IMR-90 (cell line): ENCODE results near the gene SARDH. TPM values are rescaled to one million over a fixed set of nuclear protein-coding genes. Genes with fewer than 3 reads are reported as not detected.

ENCODE experiments used
- ATAC-seq: fragments of 200-7000 bp; cut with Tn5 transposase; 2 replicates; pipeline ENCODE4 v1.9.1; 2020; ENCODE audit warnings: low read depth, mild to moderate bottlenecking, moderate library complexity
- BruUV-seq: library from RNA; stranded (reverse); fragments of 400-500 nt; replicated peaks from 2 replicates; lab custom pipeline; 2021; lab: Mats Ljungman, UMichigan
- CTCF ChIA-PET: fragments of 300-600 bp; formaldehyde crosslinking; extraction: SDS; loops from one replicate; lab custom pipeline; 2021; ENCODE audit warnings: antibody characterized with exemption; lab: Yijun Ruan, JAX
- POLR2A ChIA-PET: fragments of 300-600 bp; sonication (Branson Sonifier 250); formaldehyde crosslinking; loops from one replicate; lab custom pipeline; 2022; ENCODE audit warnings: antibody characterized with exemption; ENCODE audit not compliant: unreplicated experiment; lab: Charles Lee
- DNase-seq: peaks from one replicate; pipeline ENCODE4 v3.0.0; 2013
- H2AFZ ChIP-seq: replicated peaks from 2 replicates; pipeline ENCODE3; 2013; ENCODE audit warnings: low read length, mild to moderate bottlenecking; ENCODE audit not compliant: poor library complexity
- H2AK5ac ChIP-seq: 2 replicates; pipeline ENCODE4 v1.6.1; 2013; ENCODE audit warnings: low read depth, low read length, inconsistent platforms
- H2AK9ac ChIP-seq: replicated peaks from 2 replicates; pipeline ENCODE3; 2013; ENCODE audit warnings: mild to moderate bottlenecking, low read depth, low read length, moderate library complexity; ENCODE audit not compliant: poor library complexity
- H2BK120ac ChIP-seq: 2 replicates; pipeline ENCODE4 v1.6.1; 2013; ENCODE audit warnings: low read depth, low read length, inconsistent platforms
- H2BK15ac ChIP-seq: 3 replicates; pipeline ENCODE4 v1.6.1; 2013; ENCODE audit warnings: low read depth, low read length, inconsistent platforms
- H2BK20ac ChIP-seq: 2 replicates; pipeline ENCODE4 v1.6.1; 2013; ENCODE audit warnings: low read depth, mild to moderate bottlenecking, inconsistent platforms, low read length, moderate library complexity
- H2BK5ac ChIP-seq: 2 replicates; pipeline ENCODE4 v1.6.1; 2013; ENCODE audit warnings: mild to moderate bottlenecking, low read depth, low read length, inconsistent platforms; ENCODE audit not compliant: poor library complexity, severe bottlenecking
- H3K14ac ChIP-seq: replicated peaks from 2 replicates; pipeline ENCODE4 v1.6.1; 2013; ENCODE audit warnings: low read depth, low read length, inconsistent platforms
- H3K18ac ChIP-seq: 2 replicates; pipeline ENCODE4 v1.6.1; 2013; ENCODE audit warnings: low read depth, low read length, control low read depth
- H3K23ac ChIP-seq: 2 replicates; pipeline ENCODE4 v1.6.1; 2013; ENCODE audit warnings: low read depth, low read length, inconsistent platforms
- H3K27ac ChIP-seq: 2 replicates; pipeline ENCODE4 v1.5.1; 2013; ENCODE audit warnings: mild to moderate bottlenecking, control low read depth, low read length; ENCODE audit not compliant: insufficient read depth
- H3K27me3 ChIP-seq: 2 replicates; pipeline ENCODE4 v1.6.1; 2013; ENCODE audit warnings: low read length; ENCODE audit not compliant: control insufficient read depth, insufficient read depth
- H3K36me3 ChIP-seq: 2 replicates; pipeline ENCODE4 v1.6.1; 2013; ENCODE audit warnings: low read length, mixed read lengths; ENCODE audit not compliant: control insufficient read depth, insufficient read depth
- H3K4ac ChIP-seq: 2 replicates; pipeline ENCODE4 v1.6.1; 2013; ENCODE audit warnings: low read depth, low read length, inconsistent platforms
- H3K4me1 ChIP-seq: 2 replicates; pipeline ENCODE4 v1.6.1; 2013; ENCODE audit warnings: low read length, mixed read lengths; ENCODE audit not compliant: control insufficient read depth, insufficient read depth
- H3K4me2 ChIP-seq: 2 replicates; pipeline ENCODE4 v1.6.1; 2013; ENCODE audit warnings: low read depth, mild to moderate bottlenecking, control low read depth, low read length, moderate library complexity
- H3K4me3 ChIP-seq: 2 replicates; pipeline ENCODE4 v1.5.1; 2013; ENCODE audit warnings: low read depth, mild to moderate bottlenecking, control low read depth, low read length, moderate library complexity; ENCODE audit not compliant: insufficient read depth
- H3K56ac ChIP-seq: 2 replicates; pipeline ENCODE4 v1.6.1; 2013; ENCODE audit warnings: low read length, inconsistent platforms; ENCODE audit not compliant: insufficient read depth; ENCODE audit errors: extremely low read depth
- H3K79me1 ChIP-seq, 2 experiments: 2 replicates each; pipeline ENCODE4 v1.6.1; 2013; ENCODE audit warnings: low read length in 2 of 2, inconsistent platforms in 1 of 2, low read depth in 1 of 2
- H3K9ac ChIP-seq: 2 replicates; pipeline ENCODE4 v1.6.1; 2013; ENCODE audit warnings: low read depth, low read length, control low read depth
- H3K9me1 ChIP-seq: 2 replicates; pipeline ENCODE4 v1.6.1; 2013; ENCODE audit warnings: low read length, inconsistent platforms; ENCODE audit not compliant: insufficient read depth
- H3K9me3 ChIP-seq: 2 replicates; pipeline ENCODE4 v1.6.1; 2013; ENCODE audit warnings: low read length; ENCODE audit not compliant: control insufficient read depth, insufficient read depth
- H4K20me1 ChIP-seq: 2 replicates; pipeline ENCODE4 v1.6.1; 2013; ENCODE audit warnings: low read length, inconsistent platforms; ENCODE audit not compliant: insufficient read depth
- H4K5ac ChIP-seq: 2 replicates; pipeline ENCODE4 v1.6.1; 2013; ENCODE audit warnings: mild to moderate bottlenecking, low read depth, low read length, control low read depth
- H4K8ac ChIP-seq, 2 experiments: 2 replicates each; pipeline ENCODE4 v1.6.1; 2013; ENCODE audit warnings: low read depth in 2 of 2, low read length in 2 of 2, control low read depth in 1 of 2, inconsistent platforms in 1 of 2
- H4K91ac ChIP-seq: 2 replicates; pipeline ENCODE4 v1.6.1; 2013; ENCODE audit warnings: low read depth, low read length, inconsistent platforms; ENCODE audit not compliant: insufficient read depth
- BHLHE40 ChIP-seq: fragments of 150-350 bp; IDR thresholded peaks from 2 replicates; pipeline ENCODE4 v1.6.1; 2016; ENCODE audit warnings: mild to moderate bottlenecking, low read depth, low read length
- CEBPB ChIP-seq: IDR thresholded peaks from 2 replicates; pipeline ENCODE4 v1.6.1; 2012; ENCODE audit warnings: low read depth, low read length, improper control_type of control experiment
- CHD1 ChIP-seq: IDR thresholded peaks from 2 replicates; pipeline ENCODE4 v1.6.1; 2012; ENCODE audit warnings: low read depth, low read length, improper control_type of control experiment
- FOS ChIP-seq: fragments of 150-350 bp; IDR thresholded peaks from 2 replicates; pipeline ENCODE4 v1.6.1; 2016; ENCODE audit warnings: low read depth, low read length
- MAFK ChIP-seq: IDR thresholded peaks from 2 replicates; pipeline ENCODE4 v1.6.1; 2012; ENCODE audit warnings: low read depth, low read length, improper control_type of control experiment
- MAZ ChIP-seq: IDR thresholded peaks from 2 replicates; pipeline ENCODE4 v1.6.1; 2012; ENCODE audit warnings: low read depth, mild to moderate bottlenecking, low read length, improper control_type of control experiment, moderate library complexity, borderline replicate concordance
- MXI1 ChIP-seq: IDR thresholded peaks from 2 replicates; pipeline ENCODE4 v1.6.1; 2012; ENCODE audit warnings: low read depth, mild to moderate bottlenecking, low read length, moderate library complexity, borderline replicate concordance
- NFE2L2 ChIP-seq: fragments of 150-350 bp; IDR thresholded peaks from 2 replicates; pipeline ENCODE4 v1.6.1; 2016; ENCODE audit warnings: low read depth, mild to moderate bottlenecking, low read length
- POLR2A ChIP-seq: IDR thresholded peaks from 2 replicates; pipeline ENCODE4 v1.6.1; 2012; ENCODE audit warnings: mild to moderate bottlenecking, low read depth, low read length
- RAD21 ChIP-seq: IDR thresholded peaks from 2 replicates; pipeline ENCODE4 v1.6.1; 2012; ENCODE audit warnings: low read length, improper control_type of control experiment
- RFX5 ChIP-seq: IDR thresholded peaks from 2 replicates; pipeline ENCODE4 v1.8.0; 2012; ENCODE audit warnings: low read depth, mild to moderate bottlenecking, low read length, moderate library complexity
- SMC3 ChIP-seq: fragments of 150-350 bp; IDR thresholded peaks from 2 replicates; pipeline ENCODE4 v1.6.1; 2016; ENCODE audit warnings: low read depth, mild to moderate bottlenecking, antibody characterized with exemption, low read length, moderate library complexity
- WGBS, 2 experiments: methylation state at CpG; one replicate each; pipeline versions ENCODE4 v1.1.5 to v1.1.7; 2013; ENCODE audit warnings: missing lambda C conversion rate in 2 of 2; ENCODE audit not compliant: insufficient read length in 1 of 2; ENCODE audit errors: extremely low coverage in 2 of 2; 5-methylcytosine and 5-hydroxymethylcytosine counted together
- dilution Hi-C: fragments of 300-500 bp; cut with HindIII; formaldehyde crosslinking; loops from one replicate; pipeline ENCODE4 v1.14.3; 2018; ENCODE audit warnings: low sequenced_read_pairs; ENCODE audit not compliant: unreplicated experiment
- in situ Hi-C: fragments of 300-500 bp; cut with MboI; formaldehyde crosslinking; loops from 3 replicates; pipeline ENCODE4 v1.14.3; 2019; ENCODE audit warnings: low sequenced_read_pairs, inconsistent platforms, mixed read lengths
- intact Hi-C: fragments of 100-400 bp; cut with micrococcal nuclease; formaldehyde crosslinking; loops from 2 replicates; pipeline ENCODE4 v1.10.0; 2022
- polyA plus RNA-seq, 3 experiments: library from polyadenylated mRNA; depleted of rRNA; stranded (reverse); fragments of >200 nt; gene quantifications; 2 replicates each; pipeline ENCODE4 v1.2.3, GENCODE V29; 2012; ENCODE audit warnings: low replicate concordance in 1 of 3
- total RNA-seq: library from RNA; depleted of rRNA; stranded (reverse); fragments of >200 nt; gene quantifications from 2 replicates; pipeline ENCODE4 v1.2.3, GENCODE V29; 2012
- TF ChIP-seq, protein P1 (sequence below): conservative IDR thresholded peaks from 2 replicates; pipeline ENCODE4 v1.5.1; 2012; ENCODE audit warnings: mild to moderate bottlenecking, low read depth, low read length, improper control_type of control experiment
- TF ChIP-seq, protein P2 (sequence below): fragments of 150-350 bp; IDR thresholded peaks from 2 replicates; pipeline ENCODE4 v1.6.1; 2017; ENCODE audit warnings: mild to moderate bottlenecking, antibody characterized with exemption, low read length, low read depth
- TF ChIP-seq, protein P3 (sequence below): fragments of 150-350 bp; IDR thresholded peaks from 2 replicates; pipeline ENCODE4 v1.6.1; 2016; ENCODE audit warnings: low read depth, mild to moderate bottlenecking, low read length, moderate library complexity, borderline replicate concordance

The SARDH gene
- total and polyA plus RNA-seq, 2 of the 4 experiments (the other 2 are of a cell fraction): 5.0 to 7.5 TPM

DNA sequence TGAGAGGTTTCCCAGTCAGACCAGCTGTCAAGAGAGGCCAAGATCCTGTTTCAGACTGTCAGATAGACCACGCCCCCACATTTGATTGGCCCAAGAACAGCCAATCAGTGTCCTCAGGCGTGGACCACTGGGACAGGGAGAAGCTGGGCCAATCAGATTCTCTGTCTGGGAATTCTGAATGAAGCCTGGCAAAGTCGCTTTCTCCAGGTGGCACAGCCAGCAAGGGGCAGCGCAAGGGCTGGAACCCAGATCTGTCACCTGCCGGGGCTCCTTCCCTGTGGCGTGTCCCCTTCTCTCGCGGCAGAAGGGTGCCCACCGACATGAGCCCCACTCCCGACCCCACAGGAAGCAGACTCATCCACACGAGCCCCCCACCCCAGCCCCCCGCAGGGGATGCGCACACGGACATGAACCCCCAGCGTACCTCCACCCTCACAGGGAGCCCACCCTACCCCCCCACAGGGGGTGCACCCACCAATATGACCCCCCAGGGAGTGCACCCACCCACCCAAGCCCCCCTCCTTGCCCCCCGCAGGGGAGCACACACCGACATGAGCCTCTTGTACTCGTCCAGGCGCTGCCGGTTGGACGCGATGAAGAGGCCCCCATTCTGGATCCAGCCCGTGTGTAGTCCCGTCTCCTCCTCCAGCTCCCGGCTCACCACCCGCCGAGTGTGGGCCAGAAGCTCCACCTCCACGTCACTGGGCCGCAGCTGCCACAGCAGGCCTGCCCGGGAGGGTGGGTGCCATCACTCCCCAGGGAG lies 6.1 kb downstream of the SARDH start:
- H3K14ac ChIP-seq: no peak overlapping the region
- H2AK9ac ChIP-seq: no peak overlapping the region
- H2BK20ac ChIP-seq: no peak overlapping the region
- H4K5ac ChIP-seq: no peak overlapping the region
- dilution Hi-C loops (no loop called here), in situ Hi-C loops (loop anchor here (10.0 kb wide), 1 partner anchor 197 kb away; the partner anchor contains the start of gene ADAMTSL2), intact Hi-C loops (no loop called here)
- H3K36me3 ChIP-seq: no peaks in the 10 kb centered on the region
- ATAC-seq (peak; percentile 84; the same call in 1 of the 2 replicates), DNase-seq (peak; percentile 47)
- no peak overlapping the region for H3K18ac ChIP-seq
- peaks cover 1% of the 10 kb centered on the region; the same call in 1 of the 2 replicates for H3K27me3 ChIP-seq
- no peak overlapping the region for H2BK5ac ChIP-seq
- H3K4me1 ChIP-seq: no peaks in the 10 kb centered on the region; the same call in 1 of the 2 replicates
- no peaks in the 10 kb centered on the region for H4K20me1 ChIP-seq
- peak overlapping the region; percentile 51 for H2AFZ ChIP-seq
- POLR2A ChIA-PET: no interaction called here
- H3K9me1 ChIP-seq: no peaks in the 10 kb centered on the region
- H3K79me1 ChIP-seq: no peaks in the 10 kb centered on the region
- no peak overlapping the region for H4K8ac ChIP-seq
- no TSS peak for BruUV-seq
- H3K4me3 ChIP-seq: no peak overlapping the region
- H3K4ac ChIP-seq: no peak overlapping the region
- CTCF ChIA-PET: interaction anchor here (1.3 kb wide), 1 partner anchor 11 kb away, joined by 3 read pairs; no protein-coding TSS in a partner anchor
- 77% methylated on average over 12 of the region's 30 CpGs; no CpG with 5 or more reads in 1 of the 2 experiments for WGBS, 2 experiments
- H3K9ac ChIP-seq: no peak overlapping the region
- H2BK15ac ChIP-seq: no peak overlapping the region
- H3K56ac ChIP-seq: no peak overlapping the region
- no peak overlapping the region for H2AK5ac ChIP-seq
- H2BK120ac ChIP-seq: no peak overlapping the region
- no peak overlapping the region for H3K27ac ChIP-seq
- no peak overlapping the region for H4K91ac ChIP-seq
- no peaks in the 10 kb centered on the region for H3K9me3 ChIP-seq
- H3K4me2 ChIP-seq: no peak overlapping the region
- no peak overlapping the region for H3K23ac ChIP-seq
- TF ChIP-seq MXI1 (no peak), RAD21 (no peak), SMC3 (no peak), NFE2L2 (no peak), MAFK (no peak), CEBPB (no peak), POLR2A (no peak), RFX5 (no peak), CHD1 (no peak), MAZ (no peak), FOS (no peak), BHLHE40 (no peak)
- TF ChIP-seq, protein P1, sequence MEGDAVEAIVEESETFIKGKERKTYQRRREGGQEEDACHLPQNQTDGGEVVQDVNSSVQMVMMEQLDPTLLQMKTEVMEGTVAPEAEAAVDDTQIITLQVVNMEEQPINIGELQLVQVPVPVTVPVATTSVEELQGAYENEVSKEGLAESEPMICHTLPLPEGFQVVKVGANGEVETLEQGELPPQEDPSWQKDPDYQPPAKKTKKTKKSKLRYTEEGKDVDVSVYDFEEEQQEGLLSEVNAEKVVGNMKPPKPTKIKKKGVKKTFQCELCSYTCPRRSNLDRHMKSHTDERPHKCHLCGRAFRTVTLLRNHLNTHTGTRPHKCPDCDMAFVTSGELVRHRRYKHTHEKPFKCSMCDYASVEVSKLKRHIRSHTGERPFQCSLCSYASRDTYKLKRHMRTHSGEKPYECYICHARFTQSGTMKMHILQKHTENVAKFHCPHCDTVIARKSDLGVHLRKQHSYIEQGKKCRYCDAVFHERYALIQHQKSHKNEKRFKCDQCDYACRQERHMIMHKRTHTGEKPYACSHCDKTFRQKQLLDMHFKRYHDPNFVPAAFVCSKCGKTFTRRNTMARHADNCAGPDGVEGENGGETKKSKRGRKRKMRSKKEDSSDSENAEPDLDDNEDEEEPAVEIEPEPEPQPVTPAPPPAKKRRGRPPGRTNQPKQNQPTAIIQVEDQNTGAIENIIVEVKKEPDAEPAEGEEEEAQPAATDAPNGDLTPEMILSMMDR: no peak
- TF ChIP-seq, protein P2, sequence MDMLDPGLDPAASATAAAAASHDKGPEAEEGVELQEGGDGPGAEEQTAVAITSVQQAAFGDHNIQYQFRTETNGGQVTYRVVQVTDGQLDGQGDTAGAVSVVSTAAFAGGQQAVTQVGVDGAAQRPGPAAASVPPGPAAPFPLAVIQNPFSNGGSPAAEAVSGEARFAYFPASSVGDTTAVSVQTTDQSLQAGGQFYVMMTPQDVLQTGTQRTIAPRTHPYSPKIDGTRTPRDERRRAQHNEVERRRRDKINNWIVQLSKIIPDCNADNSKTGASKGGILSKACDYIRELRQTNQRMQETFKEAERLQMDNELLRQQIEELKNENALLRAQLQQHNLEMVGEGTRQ: no peak
- TF ChIP-seq, protein P3, sequence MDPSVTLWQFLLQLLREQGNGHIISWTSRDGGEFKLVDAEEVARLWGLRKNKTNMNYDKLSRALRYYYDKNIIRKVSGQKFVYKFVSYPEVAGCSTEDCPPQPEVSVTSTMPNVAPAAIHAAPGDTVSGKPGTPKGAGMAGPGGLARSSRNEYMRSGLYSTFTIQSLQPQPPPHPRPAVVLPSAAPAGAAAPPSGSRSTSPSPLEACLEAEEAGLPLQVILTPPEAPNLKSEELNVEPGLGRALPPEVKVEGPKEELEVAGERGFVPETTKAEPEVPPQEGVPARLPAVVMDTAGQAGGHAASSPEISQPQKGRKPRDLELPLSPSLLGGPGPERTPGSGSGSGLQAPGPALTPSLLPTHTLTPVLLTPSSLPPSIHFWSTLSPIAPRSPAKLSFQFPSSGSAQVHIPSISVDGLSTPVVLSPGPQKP: no peak
